ENCODE measurements around the gene BBS1.

The BBS1 gene

DNA sequence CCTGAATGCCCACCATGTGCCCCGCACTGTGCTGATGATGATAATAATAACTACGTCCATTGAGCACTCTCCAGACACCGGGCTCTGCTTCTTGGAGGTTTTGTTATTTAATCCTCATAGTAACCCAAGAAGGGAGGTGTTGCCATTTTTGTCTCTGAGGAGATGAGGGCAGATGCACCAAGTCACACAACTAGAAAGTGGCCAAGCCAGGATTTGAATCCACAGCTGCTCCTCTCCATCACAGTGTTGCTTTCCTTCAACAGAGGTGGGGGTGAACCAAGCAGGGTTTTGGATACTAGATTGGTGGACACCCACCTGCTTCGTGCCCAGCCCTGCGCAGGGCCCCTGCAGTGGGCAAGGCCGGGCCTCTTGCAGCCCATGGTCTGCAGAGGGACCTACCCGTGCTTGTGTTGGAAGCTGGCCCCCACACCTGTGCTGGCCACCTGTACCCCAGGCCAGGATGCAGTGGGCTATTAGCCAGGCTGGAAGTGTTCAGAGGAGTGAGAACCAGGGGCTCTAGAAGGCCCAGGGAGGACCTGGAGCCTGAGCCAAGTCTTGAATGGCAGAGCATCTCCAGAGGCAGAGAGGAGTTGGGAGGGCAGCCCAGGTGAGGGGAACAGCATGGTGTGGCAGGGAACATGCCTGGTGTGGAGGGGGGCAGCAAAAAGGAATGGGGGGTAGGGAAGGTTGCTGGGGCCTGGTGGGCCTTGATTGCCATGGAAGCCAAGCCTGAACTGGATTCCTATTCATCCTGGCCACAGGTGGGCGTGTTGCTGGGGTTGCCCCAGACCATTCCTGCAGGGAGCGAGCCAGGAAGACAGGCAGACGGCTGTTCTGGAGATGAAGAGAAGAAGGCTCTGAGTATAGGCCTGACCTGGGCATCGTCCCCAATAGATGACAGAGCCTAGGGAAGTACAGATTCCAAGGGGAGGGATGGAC lies 32.9 kb upstream of the BBS1 start:
- DNase-seq = no peak

DNA sequence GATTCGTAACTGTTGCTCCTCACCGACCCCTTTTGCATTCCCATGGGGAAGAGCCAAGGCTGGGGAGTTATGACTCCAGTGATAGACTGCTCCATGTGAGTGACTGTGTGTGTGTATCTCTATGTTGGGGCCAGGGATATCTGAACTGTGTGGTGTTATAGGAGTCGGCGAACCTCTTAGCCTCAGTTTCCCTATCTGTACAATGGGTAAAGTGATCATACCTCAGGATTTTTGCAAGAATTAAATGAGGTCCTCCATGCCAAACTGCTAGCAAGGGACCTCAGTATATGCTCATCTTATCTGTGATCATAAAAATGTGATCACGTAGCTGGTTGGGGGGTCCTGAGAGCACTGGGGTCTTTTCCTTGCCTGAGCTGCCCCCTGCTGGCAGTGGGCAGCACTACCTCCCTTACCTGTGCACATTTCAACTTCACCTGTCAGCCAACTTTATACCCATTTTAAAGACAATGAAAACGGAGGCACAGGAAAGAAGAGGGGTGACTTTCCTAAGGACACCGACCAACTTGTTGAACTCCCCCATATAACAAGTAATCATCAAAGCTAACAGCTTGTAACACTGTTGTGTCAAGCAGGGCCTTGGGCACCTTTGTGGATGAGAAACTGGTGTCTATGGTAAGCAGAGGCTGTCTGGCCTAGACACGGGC lies 31.6 kb upstream of the BBS1 start:
- DNase-seq = no peak

DNA sequence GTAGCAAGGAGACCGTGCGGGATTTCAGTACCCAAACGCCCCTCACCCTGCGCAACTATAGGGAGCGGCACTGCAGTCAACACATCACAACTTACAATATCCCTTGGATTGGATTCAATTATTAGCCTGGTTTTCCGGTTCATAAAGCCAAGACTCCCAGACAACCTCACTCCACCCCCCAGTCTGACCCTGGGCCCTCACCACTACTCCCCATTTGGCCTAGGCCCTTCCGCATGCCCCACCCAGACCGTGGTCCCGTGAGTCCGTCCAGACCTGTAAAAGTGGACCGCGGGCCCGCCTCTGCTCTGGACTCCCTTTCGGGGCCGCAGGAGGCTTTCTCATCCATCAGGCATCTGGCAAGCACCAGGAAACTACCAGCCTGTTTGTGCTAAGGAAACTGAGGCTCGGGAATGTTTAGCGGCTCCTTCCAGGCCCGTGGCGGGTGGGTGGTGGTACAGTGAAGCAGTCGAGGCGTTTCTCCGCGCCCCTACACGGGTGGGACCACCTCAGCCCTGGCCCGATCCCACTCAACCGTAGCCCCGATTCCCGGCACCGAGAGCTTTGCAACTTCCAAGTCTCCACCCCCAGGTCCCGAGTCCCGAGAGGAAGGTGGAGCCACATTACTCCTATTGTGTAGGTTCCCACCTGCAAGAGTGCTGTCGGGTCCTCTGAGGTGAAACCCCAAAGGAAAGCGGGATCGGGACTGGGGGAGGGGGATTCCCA lies 30.9 kb upstream of the BBS1 start:
- peak; percentile 29 for DNase-seq

DNA sequence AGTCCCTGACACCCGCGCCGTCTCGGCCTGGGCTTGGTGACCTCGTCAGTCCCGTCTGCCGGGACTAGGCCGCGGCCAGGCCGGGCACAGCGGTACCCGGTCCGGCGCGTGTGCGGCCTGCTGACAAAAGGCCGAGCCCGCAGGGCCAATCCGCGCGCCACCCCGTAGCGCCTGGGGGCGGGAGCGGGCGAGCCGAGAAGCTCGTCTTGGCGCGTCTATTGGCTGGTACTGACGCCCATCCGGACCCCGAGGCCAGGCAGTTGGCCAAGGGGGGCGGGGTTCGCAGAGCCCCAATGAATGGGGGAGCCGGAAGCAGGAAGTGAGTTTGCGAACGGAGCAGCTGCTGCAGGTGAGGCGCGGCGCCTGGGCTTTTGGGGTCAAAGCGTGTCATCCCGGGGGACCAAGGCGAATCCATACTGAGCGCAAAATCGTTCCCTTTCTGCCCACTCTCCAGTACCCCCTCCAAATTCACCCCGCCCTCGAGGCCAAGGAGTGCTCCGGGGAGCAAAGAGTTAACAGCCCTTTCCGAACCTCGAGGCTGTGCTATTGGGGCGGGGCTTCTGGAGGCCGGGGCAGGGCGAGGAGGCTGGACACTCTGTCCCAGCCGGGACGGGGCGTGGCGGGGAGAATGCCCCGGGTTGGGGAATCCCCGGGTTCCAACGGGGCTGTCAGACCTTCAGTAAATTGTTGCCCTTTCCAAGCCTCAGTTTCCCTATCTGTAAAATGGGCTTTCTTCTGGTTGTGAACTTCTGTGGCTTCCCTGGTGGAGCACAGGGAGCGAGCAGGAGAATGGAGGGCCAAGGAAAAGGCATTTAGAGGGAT lies 30.1 kb upstream of the BBS1 start, which contains the start of gene DPP3:
Gene DPP3, plus strand, starts transcription at position 318 of the 822 bp plus-strand sequence. CDS start 1,767 bp downstream, outside the sequence.
- DNase-seq = peak; percentile 97

DNA sequence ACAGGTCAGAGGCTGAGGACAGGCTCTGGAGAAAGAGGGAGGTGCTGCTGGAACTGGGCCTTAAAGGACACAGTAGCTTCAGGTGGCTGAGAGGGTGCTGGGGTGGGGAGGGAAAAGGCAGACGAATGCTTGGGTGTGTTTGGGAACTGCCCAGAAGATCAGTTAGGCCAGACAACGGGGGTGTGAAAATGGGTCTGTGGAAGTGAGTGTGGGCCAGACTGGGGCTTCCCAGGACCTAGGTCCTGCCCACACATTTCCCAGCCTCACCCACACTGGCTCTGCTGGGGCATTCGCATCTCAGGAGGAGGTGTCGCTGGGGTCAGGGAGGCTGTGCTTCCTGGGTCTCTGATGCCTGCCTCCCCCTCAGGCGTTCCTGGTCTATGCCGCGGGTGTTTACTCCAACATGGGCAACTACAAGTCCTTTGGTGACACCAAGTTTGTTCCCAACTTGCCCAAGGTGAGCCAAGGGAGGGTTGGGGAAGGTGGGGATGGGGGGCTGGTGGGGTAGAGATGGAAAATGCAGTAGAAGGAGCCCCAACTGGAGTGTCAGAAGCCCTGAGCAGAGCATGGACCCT lies 25.5 kb upstream of the BBS1 start:
- no peak for DNase-seq

DNA sequence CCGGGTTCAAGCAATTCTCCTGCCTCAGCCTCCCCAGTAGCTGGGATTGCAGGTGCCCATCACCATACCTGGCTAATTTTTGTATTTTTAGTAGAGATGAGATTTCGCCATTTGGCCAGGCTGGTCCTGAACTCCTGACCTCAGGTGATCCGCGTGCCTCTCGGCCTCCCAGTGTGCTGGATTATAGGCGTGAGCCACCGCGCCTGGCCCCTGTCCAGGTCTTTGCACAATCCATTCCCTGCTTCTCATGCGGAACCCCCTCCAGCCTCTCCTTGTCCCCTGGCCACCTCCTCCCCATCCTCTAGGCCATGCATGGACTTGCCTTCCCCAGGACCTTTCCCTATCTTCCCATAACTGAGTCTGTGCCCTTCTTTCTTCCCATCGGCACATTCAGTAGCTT lies 21.5 kb upstream of the BBS1 start:
- no peak for DNase-seq

DNA sequence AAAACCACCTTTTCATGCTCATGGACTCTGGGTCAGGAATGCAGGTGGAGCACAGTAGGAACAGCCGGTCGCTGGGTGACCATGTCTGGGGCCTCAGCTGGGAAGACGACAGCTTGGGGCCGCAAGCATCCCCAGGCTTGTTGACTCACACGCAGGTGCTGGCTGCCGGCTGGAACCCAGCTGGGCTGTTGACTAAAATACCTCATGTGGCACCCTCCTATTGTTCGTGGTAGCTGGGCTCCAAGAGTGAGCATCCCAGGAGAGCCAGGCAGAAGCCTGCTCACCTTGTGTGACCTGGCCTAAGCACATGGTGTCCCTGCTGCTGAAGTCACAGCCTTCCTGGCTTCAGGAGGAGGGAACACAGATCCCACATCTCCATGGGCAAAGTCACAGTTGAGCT lies 20.8 kb upstream of the BBS1 start:
- no peak for DNase-seq

DNA sequence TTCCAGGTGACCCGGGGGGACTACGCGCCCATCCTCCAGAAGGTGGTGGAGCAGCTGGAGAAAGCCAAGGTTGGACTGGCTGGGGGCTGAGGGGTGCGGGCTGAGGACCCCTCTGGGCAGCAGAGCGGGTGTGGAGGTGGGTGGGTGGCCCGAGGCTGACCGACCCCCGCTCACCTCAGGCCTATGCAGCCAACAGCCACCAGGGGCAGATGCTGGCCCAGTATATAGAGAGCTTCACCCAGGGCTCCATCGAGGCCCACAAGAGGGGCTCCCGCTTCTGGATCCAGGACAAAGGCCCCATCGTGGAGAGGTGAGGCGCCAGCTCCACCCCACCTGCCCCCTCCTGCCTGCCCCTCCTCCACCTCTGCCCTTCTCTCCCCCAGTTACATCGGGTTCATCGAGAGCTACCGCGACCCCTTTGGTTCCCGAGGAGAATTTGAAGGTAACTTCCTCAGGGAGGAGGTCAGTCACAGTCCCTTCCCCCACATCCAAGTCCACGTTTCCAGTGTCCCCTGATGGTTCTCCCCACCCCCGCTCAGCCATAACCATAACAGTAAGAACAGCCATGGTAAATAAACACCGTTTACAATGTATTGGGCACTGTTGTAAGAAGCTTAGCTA lies 19.0 kb upstream of the BBS1 start:
- no peak for DNase-seq

DNA sequence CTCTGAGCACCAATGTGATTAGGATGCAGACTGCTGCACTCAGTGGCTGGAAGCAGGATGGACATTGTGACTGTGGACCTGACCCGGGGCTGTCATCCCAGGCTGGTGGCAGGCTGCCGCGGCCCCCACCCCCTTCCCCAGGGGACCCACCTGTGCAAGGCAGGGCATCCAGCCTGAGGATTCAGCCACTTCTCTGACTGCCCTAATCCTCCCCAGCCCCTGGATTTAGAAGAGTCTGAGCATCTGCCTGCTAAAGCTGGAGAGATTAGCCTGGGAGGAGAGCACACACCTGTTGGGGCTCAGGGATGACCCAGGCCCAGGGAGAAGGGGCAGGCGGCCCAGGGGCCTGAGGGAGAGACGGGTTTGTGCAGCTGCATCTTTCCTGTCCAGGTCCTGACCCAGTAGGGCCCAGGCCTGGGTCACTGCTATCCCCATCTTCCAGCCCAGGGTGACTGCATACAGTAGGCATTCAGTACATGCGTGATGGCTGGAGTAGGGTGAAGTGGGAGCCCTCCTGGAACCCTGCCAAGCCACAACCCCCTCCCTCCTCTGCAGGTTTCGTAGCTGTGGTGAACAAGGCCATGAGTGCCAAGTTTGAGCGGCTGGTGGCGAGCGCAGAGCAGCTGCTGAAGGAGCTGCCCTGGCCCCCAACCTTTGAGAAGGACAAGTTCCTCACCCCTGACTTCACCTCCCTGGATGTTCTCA lies 18.1 kb upstream of the BBS1 start:
- DNase-seq = no peak

DNA sequence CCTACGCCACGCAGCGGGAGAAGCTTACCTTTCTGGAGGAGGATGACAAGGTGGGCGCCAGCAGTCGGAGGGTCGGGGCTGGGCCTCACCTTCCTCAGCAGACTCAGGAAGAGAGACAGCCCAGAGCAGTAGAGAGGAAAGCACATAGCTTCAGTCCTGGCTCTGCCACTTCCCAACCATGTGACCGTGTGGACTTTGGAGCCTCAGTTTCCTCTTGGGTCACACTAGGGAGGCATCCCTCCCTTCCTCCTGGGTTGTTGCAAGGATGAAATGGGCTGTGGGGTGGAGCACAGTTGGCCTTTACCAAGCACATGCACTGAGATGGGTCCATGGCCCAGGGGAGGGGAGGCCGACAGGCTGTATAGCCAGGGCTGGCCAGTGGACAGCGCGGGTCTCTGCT lies 17.3 kb upstream of the BBS1 start:
- no peak for DNase-seq

DNA sequence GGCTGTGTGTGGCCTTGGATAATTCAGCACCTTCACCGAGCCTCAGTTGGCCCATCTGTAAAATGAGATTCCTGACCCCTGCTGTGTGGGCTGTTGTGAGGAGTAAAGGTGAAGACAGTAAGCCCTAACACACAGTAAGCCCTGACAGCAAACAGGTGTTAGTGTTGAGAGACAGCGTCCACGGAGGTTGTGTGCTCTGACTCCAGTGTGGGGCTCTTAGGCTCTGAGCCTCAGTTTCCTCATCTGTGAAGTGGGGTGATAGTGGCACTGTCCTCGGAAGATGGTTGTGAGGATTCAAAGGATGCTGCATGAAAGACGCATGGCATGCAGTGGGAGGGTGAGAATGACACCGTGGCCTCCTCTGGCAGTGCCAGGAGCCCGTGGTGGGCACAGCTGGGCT lies 16.0 kb upstream of the BBS1 start:
- DNase-seq = no peak

DNA sequence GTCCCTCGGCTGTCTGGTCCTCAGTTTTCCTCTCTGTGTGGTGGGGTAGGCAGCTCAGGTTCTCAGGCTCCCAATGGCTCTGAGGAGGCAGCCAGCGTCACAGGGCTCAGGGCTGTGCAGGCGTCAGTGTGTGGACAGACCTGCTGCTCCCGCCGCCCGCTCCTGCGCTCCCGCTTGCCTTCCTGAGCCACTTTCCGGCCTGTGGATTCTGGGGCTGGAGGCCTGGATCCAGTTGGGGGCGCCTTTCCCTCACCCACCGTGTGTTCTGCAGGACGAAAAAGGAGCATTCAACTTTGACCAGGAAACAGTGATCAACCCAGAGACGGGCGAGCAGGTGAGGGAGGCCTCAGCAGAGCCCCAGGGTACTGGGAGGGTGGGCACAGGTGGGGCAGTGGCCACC lies 15.5 kb upstream of the BBS1 start:
- no peak for DNase-seq

DNA sequence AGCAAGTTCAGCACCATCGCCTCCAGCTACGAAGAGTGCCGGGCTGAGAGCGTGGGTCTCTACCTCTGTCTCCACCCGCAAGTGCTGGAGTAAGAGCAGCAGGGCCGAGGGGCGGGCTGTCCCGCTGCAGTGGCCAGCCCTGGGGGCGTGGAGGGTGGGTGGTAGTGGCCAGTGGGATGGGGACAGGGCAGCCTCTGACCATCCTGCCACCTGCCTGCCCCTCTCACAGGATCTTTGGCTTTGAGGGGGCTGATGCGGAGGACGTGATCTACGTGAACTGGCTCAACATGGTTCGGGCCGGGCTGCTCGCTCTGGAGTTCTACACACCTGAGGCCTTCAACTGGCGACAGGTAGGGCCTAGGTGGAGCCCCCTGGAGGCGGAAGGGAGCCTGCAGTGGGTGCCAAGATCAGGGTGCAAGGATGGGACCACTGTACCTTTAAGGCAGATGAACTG lies 15.0 kb upstream of the BBS1 start:
- no peak for DNase-seq

DNA sequence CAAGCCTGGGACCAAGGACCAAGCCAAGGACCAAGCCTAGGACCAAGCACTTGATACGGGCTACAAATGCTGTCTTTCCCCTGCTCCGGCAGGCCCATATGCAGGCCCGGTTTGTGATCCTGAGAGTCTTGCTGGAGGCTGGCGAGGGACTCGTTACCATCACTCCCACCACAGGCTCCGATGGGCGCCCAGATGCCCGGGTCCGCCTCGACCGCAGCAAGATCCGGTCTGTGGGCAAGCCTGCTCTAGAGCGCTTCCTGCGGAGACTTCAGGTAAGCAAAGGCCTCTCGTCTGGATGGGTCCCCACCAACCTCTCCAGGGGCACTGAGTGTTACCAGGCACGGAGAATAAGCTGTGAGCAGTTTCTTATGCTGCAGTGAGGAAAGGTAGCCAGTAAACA lies 13.2 kb upstream of the BBS1 start:
- DNase-seq = no peak

DNA sequence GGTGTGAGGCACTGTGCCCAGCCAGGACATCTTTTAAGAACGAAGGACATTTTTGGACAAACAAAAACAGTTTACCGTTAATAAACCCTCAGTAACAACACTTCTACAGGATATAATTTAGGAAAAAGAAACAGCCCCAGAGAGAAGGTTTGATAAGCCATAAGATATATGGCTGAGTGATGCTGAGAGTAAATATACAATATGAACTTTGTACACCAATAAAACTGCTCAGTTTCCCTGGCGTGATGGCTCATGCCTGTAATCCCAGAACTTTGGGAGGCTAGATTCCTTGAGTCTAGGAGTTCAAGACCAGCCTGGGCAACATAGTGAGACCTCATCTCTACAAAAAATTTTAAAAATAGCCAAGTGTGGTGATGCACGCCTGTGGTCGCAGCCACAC lies 11.9 kb upstream of the BBS1 start:
- DNase-seq = no peak

DNA sequence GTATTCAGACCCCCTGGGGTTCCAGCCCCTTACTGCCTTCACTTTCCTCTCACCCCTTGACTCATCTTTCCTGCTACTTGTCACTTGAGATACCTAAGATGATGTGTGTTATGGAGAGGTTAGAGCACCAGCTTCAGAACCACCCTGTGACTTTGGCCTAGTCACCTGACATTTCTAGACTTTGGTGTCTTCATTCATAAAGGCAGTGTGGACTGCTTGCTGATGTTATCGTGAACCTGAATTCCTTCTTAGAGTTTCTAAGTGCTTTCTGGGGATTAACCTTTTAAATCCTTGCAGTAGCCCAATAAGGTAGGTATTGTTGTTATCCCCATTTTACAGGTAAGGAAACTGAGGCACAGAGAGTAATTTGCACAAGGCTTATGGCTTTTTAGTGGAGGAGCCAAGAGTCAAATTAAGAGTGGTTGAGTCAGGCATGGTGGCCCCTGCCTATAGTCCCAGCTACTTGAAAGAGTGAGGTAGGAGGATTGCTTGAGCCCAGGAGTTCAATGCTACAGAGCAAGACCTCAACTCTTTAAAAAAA lies 5.1 kb upstream of the BBS1 start:
- no peak for DNase-seq

DNA sequence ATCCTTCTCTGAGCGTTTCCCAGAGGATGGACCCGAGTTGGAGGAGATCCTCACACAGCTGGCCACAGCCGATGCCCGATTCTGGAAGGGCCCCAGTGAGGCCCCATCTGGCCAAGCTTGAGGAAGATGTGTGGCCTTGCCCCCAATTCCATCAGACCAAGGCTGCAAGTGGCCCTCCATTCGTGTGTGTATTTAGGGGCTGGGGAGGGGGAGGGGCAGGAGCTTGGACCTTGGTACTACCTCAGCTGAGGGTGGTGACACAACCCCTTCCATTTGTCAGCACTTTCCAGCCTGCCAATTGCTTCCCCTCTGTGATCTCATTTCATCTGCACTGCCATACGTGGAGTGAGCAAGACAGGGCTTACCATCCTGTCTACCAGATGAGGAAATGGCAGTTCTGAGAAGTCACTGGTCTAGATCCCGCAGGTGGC lies 1.3 kb upstream of the BBS1 start:
- DNase-seq = no peak

DNA sequence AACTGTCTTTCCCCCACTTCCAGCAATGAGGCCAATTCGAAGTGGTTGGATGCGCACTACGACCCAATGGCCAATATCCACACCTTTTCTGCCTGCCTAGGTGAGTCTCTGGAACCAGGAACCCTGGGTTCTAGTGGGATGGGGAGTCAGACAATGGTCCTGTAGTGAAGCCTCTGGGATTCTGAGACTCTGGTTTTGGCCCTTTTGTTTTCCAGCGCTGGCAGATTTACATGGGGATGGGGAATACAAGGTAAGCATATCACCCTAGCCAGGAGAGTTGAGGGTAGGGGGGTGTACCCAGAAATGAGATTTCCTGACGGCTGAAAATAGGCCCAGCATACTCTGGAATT lies 530 bp downstream of the BBS1 start:
- no peak for DNase-seq

DNA sequence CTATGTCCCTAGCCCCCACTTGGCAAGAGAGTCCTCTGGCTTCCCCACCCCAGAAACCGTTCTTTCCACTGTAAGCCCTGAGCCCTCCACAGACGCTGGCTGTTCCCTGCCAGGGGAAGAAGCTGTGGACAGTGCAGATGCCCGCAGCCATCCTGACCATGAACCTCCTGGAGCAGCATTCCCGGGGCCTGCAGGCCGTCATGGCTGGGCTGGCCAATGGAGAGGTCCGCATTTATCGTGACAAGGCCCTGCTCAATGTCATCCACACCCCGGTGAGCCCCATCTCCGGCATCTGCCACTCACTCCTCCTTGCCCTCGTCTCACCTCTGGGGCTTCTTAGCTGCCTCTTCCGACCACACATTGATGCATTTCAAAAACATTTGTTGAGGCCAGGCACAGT lies 13.2 kb downstream of the BBS1 start:
- no peak for DNase-seq

DNA sequence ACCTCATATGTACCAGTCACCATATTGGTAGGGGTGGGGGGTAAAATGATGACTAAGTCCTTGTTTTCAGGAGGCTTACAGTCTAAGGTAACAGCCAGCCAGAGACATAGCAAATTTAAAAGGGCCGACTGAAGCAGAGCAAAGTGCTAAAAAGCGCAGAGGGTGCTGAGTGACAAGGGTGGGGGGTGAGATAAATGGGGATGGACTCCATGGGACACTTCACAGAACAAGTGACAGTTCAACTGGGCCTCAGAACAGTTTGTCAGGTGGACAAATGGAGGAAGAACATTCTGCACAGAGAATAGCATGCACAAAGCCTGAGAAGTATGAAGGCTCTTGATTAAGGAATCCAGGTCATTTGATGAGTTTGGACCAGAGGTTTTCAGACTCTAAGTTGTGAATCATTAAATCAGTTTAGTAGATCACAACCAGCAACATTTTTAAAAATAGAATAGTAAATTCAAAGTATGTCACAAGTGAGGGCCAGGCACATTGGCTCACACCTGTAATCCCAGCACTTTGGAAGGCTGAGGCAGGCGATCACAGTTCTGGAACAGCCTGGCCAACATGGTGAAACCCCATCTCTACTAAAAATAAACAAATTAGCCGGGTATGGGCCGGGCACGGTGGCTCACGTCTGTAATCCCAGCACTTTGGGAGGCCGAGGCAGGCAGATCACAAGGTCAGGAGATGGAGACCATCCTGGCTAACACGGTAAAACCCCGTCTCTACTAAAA lies 14.0 kb downstream of the BBS1 start:
- no peak for DNase-seq

Measured in HCEC 1CT (cell line).